T-helper 1 cell treated with Interleukin-12 subunit alpha and Interleukin-12 subunit beta and Interleukin-4 antibody, amounts not matched to agents 30 ng/mL and 1 ng/mL, for 36 hours (primary cell): Measurements from ENCODE around the gene SOWAHC. TPM values are rescaled to one million over a fixed set of nuclear protein-coding genes. Genes with fewer than 3 reads are reported as not detected.
"Not testable (repeated sequence)": the region's sequence is repeated elsewhere in the genome, so short reads cannot be mapped to it uniquely, and the experiment has no call there.

Experiments used
- intact Hi-C: fragments of 100-400 bp; cut with micrococcal nuclease; formaldehyde crosslinking; loops from one replicate; pipeline ENCODE4 v1.15.1; 2024
- total RNA-seq: library from RNA; stranded (reverse); gene quantifications from 2 replicates; pipeline ENCODE4 v1.2.3, GENCODE V29; 2022

Gene SOWAHC
- total RNA-seq, 1 donor from 2014 or later = 0.17 TPM

GRCh38 chr2:109614715-109615636 lies 812 bp downstream of the SOWAHC start:
- intact Hi-C loops = loop anchor here (5.0 to 10.0 kb wide), 3 partner anchors 597 to 1170 kb away; partner anchors contain the start of genes GCC2, LIMS1 and MTLN

- intact Hi-C loops = loop anchor here (10.0 kb wide), 2 partner anchors 1081 to 1171 kb away; partner anchors contain the start of genes GCC2 and LIMS1
These were observed 1.5 kb downstream of the SOWAHC start for GRCh38 chr2:109615637-109616144.

GRCh38 chr2:109616184-109616583 lies 2.0 kb downstream of the SOWAHC start:
- intact Hi-C loops = loop anchor here (10.0 kb wide), 2 partner anchors 1081 to 1171 kb away; partner anchors contain the start of genes GCC2 and LIMS1

- intact Hi-C loops = loop anchor here (10.0 kb wide), 2 partner anchors 1084 to 1174 kb away; partner anchors contain the start of genes GCC2 and LIMS1
These were observed 5.0 kb downstream of the SOWAHC start for GRCh38 chr2:109619032-109619615.

GRCh38 chr2:109623297-109623696 lies 9.1 kb downstream of the SOWAHC start:
- intact Hi-C loops = no loop called here

DNA sequence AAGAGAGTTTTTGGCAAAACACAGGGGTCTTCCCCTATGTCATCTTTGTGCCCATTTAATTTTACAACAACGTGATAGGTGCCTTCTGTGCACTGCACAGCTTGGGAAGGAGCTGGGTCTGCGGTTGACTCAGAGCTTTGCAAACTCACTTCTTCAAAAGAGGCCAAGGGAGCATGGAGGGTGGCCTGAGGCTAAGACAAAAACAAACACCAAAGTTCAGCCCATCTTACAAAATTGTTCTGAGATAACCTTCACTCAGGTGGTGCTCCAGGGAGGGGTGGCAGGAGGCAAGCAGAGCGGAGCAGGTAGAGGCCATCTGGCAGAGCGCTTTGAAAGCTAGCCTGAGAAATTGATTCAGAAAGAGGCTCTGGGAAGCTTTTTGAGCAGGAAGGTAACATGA lies 9.8 kb downstream of the SOWAHC start:
- intact Hi-C loops = no loop called here

DNA sequence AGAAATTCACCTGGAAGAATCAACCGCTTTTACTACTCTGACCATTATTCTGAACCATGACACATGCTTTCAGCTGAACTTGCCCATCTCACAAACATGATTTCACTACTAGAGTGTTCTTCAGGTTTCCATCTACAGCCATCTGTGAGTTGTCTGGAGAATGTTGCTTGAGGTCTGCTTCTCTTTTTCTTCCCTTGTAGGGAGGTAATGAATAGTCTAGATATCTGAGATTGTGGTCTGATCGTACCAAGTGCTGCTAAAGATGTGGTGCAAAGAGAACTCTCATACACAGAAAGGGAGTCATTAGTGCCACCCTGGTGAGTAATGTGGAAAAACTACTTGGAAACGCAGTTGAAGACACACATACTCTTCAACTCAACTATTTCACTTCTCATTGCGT lies 10.2 kb downstream of the SOWAHC start:
- intact Hi-C loops = no loop called here

DNA sequence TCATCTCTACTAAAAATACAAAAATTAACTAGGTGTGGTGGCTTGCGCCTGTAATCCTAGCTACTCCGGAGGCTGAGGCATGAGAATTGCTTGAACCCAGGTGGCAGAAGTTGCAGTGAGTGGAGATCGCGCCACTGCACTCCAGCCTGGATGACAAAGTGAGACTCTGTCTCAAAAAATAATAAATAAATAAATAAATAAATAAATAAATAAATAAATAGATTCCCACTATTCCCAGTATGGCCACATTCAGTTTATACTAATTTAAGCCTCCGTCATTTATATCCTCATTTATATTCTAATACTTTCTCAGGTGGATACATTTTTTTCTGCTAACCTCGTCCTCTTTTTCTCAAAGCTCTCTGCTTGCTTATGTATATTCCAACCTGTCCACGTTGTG lies 14.2 kb downstream of the SOWAHC start:
- intact Hi-C loops = not testable (repeated sequence)

- intact Hi-C loops = no loop called here
These were observed 15.7 kb downstream of the SOWAHC start for GRCh38 chr2:109629867-109630266.

DNA sequence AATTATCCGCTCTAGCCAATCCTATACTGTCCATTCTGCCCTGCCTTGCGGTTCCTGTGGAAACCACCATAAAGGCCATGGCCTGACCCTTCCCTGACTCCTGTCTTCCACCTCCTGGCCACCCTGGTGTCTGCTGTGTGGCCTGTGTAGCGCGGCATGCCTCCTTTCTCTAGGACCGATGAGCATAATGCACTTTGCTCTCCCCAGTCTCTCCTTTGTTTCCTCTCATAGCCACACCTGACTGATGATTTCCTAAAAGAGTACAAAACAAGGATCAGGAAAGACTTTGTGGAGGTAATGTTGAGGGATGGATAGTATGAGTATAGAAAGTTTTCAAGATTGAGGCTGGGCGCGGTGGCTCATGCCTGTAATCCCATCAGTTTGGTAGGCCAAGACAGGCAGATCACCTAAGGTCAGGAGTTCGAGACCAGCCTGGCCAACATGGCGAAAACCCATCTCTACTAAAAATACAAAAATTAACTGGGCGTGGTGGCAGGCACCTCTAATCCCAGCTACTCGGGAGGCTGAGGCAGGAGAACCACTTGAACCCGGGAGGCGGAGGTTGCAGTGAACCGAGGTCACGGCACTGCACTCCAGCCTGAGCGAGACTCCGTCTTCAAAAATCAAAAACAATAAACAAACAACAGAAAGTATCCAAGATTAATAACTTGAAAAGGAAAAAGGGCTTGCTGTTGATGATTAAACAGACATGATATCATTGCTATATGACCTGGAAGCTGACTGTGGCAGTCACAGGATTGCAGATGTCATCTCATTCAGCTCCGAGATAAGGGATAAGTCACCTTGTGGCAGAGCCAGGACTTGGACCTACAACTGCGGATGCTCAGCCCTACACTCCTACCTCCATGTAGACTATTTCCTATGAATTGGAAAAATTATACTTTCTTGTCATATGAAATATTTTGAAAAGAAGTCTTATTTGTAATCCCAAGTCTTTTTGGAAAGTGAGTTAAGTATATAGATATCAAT lies 16.6 kb downstream of the SOWAHC start:
- intact Hi-C loops = no loop called here

GRCh38 chr2:109631741-109632140 lies 17.6 kb downstream of the SOWAHC start:
- intact Hi-C loops = no loop called here

- intact Hi-C loops = no loop called here
These were observed 18.1 kb downstream of the SOWAHC start for GRCh38 chr2:109632158-109632789.

DNA sequence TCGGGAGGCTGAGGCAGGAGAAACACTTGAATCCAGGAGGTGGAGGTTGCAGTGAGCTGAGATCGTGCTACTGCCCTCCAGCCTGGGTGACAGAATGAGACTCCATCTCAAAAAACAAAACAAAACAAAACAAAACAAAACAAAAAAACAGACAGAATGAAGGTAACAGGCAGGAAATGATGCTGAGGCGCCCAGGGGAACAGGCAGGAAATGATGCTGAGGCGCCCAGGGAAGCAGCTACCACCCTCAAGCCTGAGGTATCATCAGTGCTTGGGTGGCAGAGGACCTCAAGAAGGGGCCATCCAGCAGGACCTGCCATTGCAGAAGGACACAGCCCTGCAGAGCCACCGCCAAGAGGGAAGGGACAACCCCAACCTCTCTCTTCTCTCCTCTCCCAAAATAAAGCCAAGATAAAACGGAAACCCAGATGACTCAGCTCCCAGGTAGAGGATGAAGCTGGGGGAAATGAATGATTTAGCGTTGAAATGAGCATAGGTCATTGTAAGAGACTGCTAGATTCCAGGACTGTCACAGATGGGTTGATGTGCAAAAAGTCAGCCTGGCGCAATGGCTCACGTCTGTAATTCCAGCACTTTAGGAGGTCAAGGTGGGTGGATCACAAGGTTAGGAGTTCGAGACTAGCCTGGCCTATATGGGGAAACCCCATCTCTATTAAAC lies 19.3 kb downstream of the SOWAHC start:
- intact Hi-C loops = no loop called here

- intact Hi-C loops = no loop called here
These were observed 21.5 kb downstream of the SOWAHC start for GRCh38 chr2:109635426-109636304.

DNA sequence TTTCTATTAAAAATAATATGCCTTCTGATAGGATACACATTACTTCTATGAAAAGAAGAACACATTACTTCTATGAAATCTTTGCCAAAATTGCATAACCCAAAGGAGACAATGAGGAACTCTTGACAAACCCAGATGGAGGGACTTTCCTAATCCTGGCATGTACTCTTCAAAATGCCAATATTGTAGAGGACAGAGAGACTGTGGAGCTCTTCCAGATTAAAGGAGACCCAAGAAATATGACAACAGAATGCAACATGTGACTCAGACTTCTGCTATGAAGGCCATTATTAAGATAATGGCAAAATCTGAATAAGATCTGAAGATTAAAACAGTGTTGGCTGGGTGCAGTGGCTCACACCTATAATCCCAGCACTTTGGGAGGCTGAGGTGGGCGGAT lies 22.2 kb downstream of the SOWAHC start:
- intact Hi-C loops = no loop called here

DNA sequence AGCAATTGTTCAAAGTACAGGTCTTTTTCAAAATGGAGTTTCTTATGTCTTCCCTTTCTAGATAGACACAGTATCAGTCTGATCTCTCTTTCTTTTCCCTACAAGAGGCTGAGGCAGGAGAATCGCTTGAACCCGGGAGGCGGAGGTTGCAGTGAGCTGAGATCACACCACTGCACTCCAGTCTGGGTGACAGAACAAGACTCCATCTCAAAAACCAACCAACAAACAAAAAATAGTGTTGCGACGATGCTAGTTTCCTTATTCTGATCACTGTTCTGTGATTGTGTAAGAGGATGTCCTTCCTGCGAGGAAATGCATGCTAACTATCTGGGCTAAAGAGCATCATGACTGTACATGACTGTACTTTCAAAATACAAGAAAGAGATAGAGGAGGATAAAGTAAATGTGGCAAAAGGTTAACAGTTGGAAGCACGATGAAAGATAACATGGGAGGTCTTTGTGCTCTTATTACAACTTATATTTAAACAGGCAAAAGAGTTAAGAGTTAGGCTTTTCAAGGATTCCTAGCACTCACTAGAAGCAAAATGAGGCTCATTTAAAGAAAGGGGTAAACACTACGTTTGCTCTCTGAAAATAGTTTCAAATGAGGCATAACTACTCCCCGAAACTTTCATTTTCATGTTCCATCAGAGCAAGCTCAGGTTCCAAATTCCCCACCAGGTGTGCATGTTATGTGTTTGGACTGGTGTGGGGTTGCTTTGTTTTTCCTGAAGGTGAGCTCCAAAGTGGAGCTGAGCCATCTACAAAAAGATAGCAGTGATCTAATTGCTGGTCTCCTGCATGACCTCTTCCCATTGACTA lies 23.8 kb downstream of the SOWAHC start:
- intact Hi-C loops = no loop called here

- intact Hi-C loops = no loop called here
These were observed 24.6 kb downstream of the SOWAHC start for GRCh38 chr2:109638795-109639194.

DNA sequence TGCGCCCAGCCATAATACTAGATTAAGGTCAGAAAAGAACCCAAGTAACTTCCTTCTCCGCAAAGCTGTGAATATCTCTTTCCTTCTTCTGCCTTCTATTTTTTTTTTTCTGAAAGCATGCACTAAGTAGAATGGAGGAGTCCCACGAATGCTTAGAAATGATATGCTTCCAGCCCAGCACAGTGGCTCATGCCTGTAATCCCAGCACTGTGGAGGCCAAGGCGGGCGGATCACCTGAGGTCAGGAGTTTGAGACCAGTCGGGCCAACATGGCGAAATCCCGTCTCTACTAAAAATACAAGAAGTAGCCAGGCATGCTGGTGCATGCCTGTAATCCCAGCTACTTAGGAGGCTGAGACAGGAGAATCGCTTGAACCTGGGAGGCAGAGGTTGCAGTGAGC lies 25.8 kb downstream of the SOWAHC start:
- intact Hi-C loops = not testable (repeated sequence)
